Stimulated activated CD8-positive, alpha-beta memory T cell treated with anti-CD3 and anti-CD28 coated beads, Interleukin-7, amount 100 ng/mL, for 1 hour (primary cell): ENCODE measurements around the gene GIMAP6.
"Not testable (repeated sequence)": the region's sequence is repeated elsewhere in the genome, so short reads cannot be mapped to it uniquely, and the experiment has no call there.

Source experiments
- DNase-seq, 2 donors: peaks; one replicate each; pipeline ENCODE4 v3.0.0-alpha.2; 2020; ENCODE audit warnings: low read depth in 2 of 2

GIMAP6 gene

GRCh38 chr7:150585199-150585598 is 47.0 kb downstream of the GIMAP6 start:
- no peak for DNase-seq

GRCh38 chr7:150580638-150581394 is 51.4 kb downstream of the GIMAP6 start:
- DNase-seq: no peak

GRCh38 chr7:150579979-150580637 is 52.1 kb downstream of the GIMAP6 start:
- not testable (repeated sequence) for DNase-seq
